ENCODE measurements around the gene INCENP. TPM values are rescaled to one million over a fixed set of nuclear protein-coding genes. Genes with fewer than 3 reads are reported as not detected.

The INCENP gene
- total and polyA plus RNA-seq, 2 donors (not counting 1 experiment from before 2014, with no cell fraction given) = 8.9 to 37.8 TPM

GRCh38 chr11:62146476-62147200 is 22.8 kb downstream of the INCENP start:
- Mint-ChIP-seq H3K27ac (no peak overlapping the region), H3K4me3 (no peak overlapping the region), H3K27me3 (no peaks in the 10 kb centered on the region), H3K9me3 (ENCODE audit: insufficient read depth) (no peaks in the 10 kb centered on the region), H3K4me1 (no peaks in the 10 kb centered on the region)
- H3K9me3 ChIP-seq (ENCODE audit: control extremely low read depth in 1 of 3, control insufficient read depth in 2 of 3, insufficient read depth in 1 of 3, low read length in 2 of 3) = no peaks in the 10 kb centered on the region
- CTCF ChIA-PET = no interaction called here
- no peaks in the 10 kb centered on the region for H3K79me2 ChIP-seq (ENCODE audit: control insufficient read depth, insufficient read depth, low read length)
- intact Hi-C loops (cut with micrococcal nuclease) = no loop called here
- no peak overlapping the region for H3K27ac ChIP-seq (ENCODE audit: low read length in 2 of 2)
- 95% methylated on average over 34 of the region's 36 CpGs for WGBS (ENCODE audit: insufficient coverage)
- H2AFZ ChIP-seq (ENCODE audit: insufficient read depth, low read depth, low read length, poor library complexity, severe bottlenecking) = no peak overlapping the region
- no peak overlapping the region for H3K4me3 ChIP-seq (ENCODE audit: control extremely low read depth in 1 of 5, extremely low read depth in 1 of 5, insufficient read depth in 1 of 5, low read depth in 2 of 5, low read length in 4 of 5)
- H4K20me1 ChIP-seq (ENCODE audit: control insufficient read depth, insufficient read depth, low read length, poor library complexity, severe bottlenecking) = no peaks in the 10 kb centered on the region
- no peaks in the 10 kb centered on the region for H3K4me1 ChIP-seq (ENCODE audit: control insufficient read depth in 2 of 2, insufficient read depth in 2 of 2, low read length in 2 of 2)
- H3K36me3 ChIP-seq (replicated peaks in 1 of 2; ENCODE audit: control extremely low read depth in 1 of 2, control insufficient read depth in 1 of 2, extremely low read depth in 1 of 2, insufficient read depth in 2 of 2, low read length in 1 of 2) = peaks cover 0 to 70% of the 10 kb centered on the region in 2 experiments
- H3K27me3 ChIP-seq (replicated peaks in 1 of 4; ENCODE audit: control extremely low read depth in 1 of 4, control insufficient read depth in 3 of 4, insufficient read depth in 4 of 4, low read length in 3 of 4) = no peaks in the 10 kb centered on the region
- ATAC-seq (ENCODE audit: low read depth) (no peak), DNase-seq (no peak)
- POLR2A ChIA-PET = no interaction called here
- TF ChIP-seq EZH2 (IDR thresholded peaks at IDR 0.05; ENCODE audit: borderline replicate concordance, insufficient read depth, low read depth, low read length, poor library complexity, severe bottlenecking) (no peak), CTCF (IDR thresholded peaks at IDR 0.05) (no peak)
- H3K9ac ChIP-seq (ENCODE audit: low read length) = no peak overlapping the region
- no peak overlapping the region for H3K4me2 ChIP-seq (replicated peaks; ENCODE audit: low read depth, low read length, poor library complexity, severe bottlenecking)

DNA sequence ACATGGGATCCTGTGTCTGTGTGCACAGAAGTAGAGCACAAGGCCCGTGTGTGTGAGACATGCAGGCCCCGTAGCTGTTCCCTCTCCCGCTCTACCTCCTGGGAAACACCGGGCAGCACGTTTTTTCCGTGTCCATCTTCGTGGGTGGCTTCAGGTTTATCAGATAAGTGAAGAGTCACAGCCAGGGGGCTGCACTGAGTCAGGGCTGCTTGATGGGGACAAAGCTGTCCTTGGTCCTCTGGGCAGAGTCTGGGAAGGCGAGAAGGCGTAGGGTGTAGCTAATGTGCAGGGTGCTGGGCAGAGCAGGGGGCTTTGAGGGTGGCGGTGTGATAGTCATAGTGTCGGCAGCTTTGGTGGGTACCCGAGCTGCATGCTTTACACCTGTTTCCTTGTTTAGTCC is 23.7 kb downstream of the INCENP start:
- Mint-ChIP-seq H3K9me3 (ENCODE audit: insufficient read depth) (no peaks in the 10 kb centered on the region), H3K27me3 (no peaks in the 10 kb centered on the region), H3K4me1 (no peaks in the 10 kb centered on the region), H3K27ac (no peak overlapping the region), H3K4me3 (no peak overlapping the region)
- no peaks in the 10 kb centered on the region for H3K79me2 ChIP-seq (ENCODE audit: control insufficient read depth, insufficient read depth, low read length)
- ATAC-seq (ENCODE audit: low read depth) (no peak), DNase-seq (no peak)
- intact Hi-C loops (cut with micrococcal nuclease) = no loop called here
- H3K27ac ChIP-seq (ENCODE audit: low read length in 2 of 2) = no peak overlapping the region
- H3K4me2 ChIP-seq (replicated peaks; ENCODE audit: low read depth, low read length, poor library complexity, severe bottlenecking) = no peak overlapping the region
- ChIA-PET CTCF (no interaction called here), POLR2A (no interaction called here)
- H3K27me3 ChIP-seq (replicated peaks in 1 of 4; ENCODE audit: control extremely low read depth in 1 of 4, control insufficient read depth in 3 of 4, insufficient read depth in 4 of 4, low read length in 3 of 4) = no peaks in the 10 kb centered on the region
- no peaks in the 10 kb centered on the region for H4K20me1 ChIP-seq (ENCODE audit: control insufficient read depth, insufficient read depth, low read length, poor library complexity, severe bottlenecking)
- peaks cover 0 to 64% of the 10 kb centered on the region in 2 experiments for H3K36me3 ChIP-seq (replicated peaks in 1 of 2; ENCODE audit: control extremely low read depth in 1 of 2, control insufficient read depth in 1 of 2, extremely low read depth in 1 of 2, insufficient read depth in 2 of 2, low read length in 1 of 2)
- no peak overlapping the region for H3K9ac ChIP-seq (ENCODE audit: low read length)
- H3K4me1 ChIP-seq (ENCODE audit: control insufficient read depth in 2 of 2, insufficient read depth in 2 of 2, low read length in 2 of 2) = no peaks in the 10 kb centered on the region
- no peak for TF ChIP-seq CTCF (IDR thresholded peaks at IDR 0.05)
- TF ChIP-seq EZH2 (IDR thresholded peaks at IDR 0.05; ENCODE audit: borderline replicate concordance, insufficient read depth, low read depth, low read length, poor library complexity, severe bottlenecking) = no peak
- 96% methylated on average over 12 of the region's 12 CpGs for WGBS (ENCODE audit: insufficient coverage)
- H2AFZ ChIP-seq (ENCODE audit: insufficient read depth, low read depth, low read length, poor library complexity, severe bottlenecking) = no peak overlapping the region
- H3K4me3 ChIP-seq (ENCODE audit: control extremely low read depth in 1 of 5, extremely low read depth in 1 of 5, insufficient read depth in 1 of 5, low read depth in 2 of 5, low read length in 4 of 5) = no peak overlapping the region
- H3K9me3 ChIP-seq (ENCODE audit: control extremely low read depth in 1 of 3, control insufficient read depth in 2 of 3, insufficient read depth in 1 of 3, low read length in 2 of 3) = no peaks in the 10 kb centered on the region

Data from B cell (primary cell).